SKM-1 (cell line): ENCODE measurements around the gene GPC3.
"Not testable (repeated sequence)": the region's sequence is repeated elsewhere in the genome, so short reads cannot be mapped to it uniquely, and the experiment has no call there.

Experiments used
- DNase-seq: peaks from one replicate; lab custom pipeline; 2025; ENCODE audit not compliant: unreplicated experiment; lab: John Stamatoyannopoulos, UW

Gene GPC3

DNA sequence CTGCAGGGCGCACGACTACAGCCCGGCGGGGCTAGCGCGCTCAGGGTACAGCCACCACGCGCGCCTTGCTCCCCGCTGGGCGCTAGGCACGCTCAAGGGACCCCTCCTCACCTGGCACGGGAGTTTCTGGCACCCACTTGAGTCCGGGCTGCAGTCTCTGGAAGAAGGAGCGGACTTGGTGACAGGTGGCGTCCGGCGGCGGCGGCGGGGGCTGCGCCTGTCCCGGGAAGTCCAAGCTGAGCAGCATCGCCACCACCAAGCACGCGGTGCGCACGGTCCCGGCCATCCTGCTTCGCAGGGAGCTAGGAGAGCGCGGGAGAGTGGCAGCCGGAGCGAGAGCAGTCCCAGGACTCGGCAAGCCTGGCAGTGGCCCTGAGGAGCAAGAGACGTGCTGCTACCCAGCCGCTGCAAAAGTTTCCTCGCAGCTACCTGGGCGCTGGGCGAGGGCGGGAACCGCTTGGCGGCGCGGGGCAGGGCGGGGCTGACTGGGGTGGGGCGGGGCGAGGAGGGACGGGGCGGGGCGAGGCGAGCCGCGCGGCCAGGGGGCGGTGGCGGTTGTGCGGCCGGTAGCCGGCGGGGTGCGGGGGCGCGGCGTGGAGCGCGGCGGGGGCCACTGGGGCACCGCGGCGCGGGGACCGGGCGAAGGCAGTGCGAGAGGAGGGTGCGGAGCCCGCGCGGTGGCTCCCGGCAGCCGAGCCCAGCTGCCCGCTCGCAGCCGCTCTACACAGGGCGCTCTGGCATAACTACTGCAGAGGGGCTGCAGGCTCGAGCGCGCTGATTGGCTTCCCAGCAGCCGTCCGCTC is at the start of gene GPC3:
TSS of gene GPC3 (minus strand) at position 431 of the 803 bp plus-strand sequence.
- peak; percentile 21 for DNase-seq

DNA sequence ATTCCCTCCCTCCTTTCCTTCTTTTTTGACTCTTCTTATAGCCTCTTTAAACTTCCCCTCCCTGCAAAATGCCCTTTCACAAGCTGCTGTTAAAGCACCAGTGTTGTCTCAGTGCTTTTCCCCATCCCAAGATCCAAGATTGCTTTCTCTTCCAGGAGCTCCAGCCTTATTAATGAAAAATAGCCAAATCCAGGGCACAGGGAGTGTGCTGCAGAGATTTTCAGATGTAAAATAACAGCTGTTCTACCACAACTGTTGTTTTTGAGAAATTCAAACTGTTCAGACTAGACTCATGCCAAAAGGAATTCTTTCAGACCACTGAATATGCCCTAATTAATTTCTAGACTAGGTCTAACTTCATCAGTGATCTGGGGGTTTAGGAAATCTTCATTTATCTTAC is 47.0 kb upstream of the GPC3 start:
- no peak for DNase-seq

DNA sequence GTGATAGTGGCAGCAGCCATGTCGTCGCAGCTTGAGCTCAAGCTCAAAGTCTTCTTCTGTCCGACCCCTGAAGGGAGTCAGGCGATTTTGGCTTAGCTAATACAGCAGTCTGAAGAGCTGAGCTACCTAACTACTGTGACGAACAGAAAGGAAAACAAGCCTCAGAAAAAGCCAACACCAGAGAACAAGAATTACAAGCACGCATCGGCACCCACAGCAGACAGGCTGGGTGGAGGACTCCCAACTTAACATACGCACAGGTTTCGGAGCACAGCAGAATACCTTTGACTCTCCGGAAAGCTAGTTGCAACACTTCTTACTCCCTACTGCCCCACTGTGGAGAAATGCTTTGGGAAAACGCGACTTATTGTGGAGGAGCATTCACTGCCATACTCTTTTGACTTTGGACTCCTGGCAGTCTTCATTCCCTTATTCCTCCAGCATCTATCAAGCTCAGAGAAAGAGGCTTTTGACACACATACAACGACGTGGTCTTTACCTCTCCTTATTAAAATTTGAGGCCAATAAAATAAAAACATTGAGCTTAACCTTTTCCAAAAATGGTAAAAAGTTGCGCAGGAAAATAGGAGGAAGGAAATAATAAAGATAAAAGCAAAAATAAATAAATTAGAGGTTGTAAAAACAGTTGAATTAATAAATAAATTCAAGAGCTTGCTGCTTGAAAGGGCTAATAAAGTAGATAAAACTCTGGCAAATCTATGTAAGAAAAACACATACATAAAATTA is 41.3 kb upstream of the GPC3 start:
- DNase-seq = no peak

DNA sequence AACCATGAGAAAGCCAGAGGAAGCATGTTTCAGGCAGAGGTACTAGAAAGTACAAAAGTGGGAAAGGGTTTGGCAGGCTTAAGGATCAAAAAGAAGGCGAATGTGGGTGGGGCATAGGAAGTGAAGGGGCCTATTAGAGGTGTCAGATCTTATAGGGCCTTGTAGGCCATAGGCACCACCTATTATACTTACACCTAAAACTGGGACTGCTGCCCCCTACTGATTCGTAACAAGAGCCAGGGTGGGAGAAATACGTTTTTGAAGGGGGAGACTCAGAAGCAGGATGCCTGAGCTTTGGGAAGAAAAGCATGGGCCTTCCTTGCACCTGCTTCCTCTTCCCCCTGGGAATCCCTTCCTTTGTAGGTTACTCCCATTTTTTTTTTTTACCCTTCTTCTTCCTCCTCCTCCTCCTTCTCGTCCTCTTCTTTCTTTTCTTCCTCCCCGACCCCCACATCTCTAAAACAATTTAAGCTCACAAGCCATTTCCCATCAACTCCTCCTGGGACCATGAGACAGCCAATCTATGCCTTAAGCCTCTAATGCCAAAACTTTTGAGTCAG is 40.7 kb upstream of the GPC3 start:
- DNase-seq = no peak

DNA sequence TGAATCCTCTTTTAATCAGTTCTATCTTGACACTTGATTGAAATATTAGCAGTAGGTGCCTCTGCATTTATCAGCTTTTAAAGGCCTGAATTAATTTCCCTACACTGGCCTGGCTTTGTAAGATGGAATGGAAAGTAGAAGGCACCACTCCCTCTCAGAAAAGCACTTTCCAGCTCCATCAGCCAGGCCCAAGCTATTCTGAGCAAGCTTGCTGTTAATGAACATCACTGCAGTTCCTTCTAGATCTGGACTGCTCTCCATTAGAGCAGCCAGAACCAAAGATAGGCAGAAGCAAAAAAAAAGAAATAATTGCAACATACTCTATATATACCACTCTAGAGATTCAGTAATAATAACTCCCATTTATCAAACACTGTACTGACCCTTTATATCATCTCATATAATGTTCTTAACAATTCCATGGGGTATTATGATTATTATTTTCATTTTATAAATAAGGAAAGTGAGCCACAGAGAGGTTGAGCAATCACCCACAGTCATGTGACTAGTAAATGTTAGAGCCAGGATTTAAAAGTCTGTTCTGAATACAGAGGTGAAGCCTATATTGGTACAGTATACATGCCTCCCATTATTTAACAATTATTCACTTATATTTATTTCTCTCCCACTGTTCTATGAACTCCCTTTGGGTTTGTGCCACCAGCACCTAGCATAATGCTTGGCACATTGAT is 39.4 kb upstream of the GPC3 start:
- DNase-seq = no peak

DNA sequence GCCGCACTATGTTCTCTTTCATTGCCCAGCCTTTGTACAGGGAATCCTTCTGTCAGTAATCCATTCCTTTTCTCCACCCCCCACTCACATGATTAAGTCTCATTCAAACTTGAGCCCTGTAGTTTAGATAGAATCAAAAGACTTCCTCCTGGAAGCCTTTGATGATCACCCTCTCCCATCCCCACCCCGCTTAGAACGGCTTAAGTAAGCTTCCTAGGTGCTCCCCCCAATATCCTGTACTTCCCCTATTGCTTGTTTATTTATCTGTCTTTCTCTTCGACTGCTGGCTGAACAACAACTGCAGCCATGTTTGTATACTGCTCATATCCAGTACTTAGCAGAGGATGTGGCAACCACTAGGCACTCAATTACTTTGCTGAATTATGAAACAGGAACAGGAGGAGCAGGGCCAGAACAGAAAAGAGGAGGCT is 38.5 kb upstream of the GPC3 start:
- DNase-seq = peak; percentile 4

DNA sequence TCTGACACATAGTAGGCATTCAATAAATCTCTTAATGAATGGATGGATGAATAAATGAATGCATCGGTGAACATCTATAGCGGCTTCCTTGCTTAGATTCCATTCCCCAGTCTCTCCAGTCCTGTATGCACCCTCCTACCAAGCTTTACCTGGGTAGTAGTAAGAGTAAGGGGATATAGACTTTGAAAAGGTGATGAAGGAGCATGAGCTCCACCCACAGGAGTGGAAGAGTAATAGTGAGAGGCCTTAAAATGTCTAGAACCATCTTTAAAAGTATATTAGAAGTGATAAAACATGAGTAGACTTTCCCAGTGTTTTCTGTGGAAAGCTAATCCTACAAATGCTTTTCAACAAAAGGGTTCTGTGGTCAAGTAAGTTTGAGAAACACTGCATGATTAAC is 35.5 kb upstream of the GPC3 start:
- DNase-seq = no peak

DNA sequence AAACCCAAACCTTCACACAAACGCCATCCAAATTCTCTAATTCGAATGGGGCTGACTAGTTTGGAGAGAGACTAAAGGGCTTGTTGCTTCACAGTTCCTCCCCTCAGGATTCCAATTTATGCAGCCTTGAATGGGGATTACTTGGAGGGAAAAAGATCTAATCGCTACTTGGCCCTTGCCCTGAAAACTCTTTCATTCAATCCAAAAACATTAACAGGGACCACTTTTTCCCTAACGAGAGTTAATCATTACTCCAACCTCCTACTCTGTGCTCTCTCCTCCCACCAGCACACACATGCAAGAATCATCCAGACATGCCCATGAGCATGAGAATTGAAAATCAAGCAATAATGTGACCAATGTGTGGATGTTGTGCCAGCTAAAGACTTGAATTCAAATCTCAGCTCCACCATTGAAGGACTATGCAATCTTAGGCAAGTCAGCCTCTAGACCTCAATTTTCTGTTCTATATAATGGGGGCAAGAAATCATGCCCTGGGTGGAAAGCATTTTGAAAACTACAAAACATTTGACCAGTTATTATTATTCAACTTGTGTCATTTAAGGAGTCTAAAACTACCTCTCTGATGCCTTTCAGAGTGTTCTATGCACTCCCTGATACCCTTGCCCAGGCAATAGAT is 34.3 kb upstream of the GPC3 start:
- DNase-seq = no peak

DNA sequence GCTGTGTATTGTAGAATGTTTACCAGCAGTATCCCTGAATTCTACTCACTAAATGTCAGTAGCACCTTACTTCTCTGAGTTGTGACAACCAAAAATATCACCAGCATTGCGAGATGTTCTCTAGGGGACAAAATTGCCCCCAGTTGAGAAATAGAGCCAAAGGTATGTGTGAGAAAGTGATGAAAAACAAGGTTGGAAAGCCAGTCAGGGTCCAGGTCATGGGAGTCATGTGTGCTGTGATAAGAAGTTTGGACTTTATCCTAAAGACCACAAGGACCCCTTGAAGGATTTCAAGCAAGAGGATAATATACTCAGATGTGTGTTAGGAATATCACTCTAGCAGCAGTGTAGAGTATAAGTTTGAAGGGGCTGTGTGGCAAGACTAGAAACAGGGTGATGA is 30.9 kb upstream of the GPC3 start:
- not testable (repeated sequence) for DNase-seq

DNA sequence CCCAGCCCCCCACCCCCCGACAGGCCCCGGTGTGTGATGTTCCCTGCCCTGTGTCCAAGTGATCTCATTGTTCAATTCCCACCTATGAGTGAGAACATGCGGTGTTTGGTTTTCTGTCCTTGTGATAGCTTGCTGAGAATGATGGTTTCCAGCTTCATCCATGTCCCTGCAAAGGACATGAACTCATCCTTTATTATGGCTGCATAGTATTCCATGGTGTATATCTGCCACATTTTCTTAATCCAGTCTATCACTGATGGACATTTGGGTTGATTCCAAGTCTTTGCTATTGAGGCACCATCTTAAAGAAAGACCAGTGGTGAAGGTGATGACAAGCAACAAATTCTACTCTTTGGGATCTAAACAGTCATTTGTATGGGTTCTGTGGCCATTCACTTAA is 30.1 kb upstream of the GPC3 start:
- not testable (repeated sequence) for DNase-seq

DNA sequence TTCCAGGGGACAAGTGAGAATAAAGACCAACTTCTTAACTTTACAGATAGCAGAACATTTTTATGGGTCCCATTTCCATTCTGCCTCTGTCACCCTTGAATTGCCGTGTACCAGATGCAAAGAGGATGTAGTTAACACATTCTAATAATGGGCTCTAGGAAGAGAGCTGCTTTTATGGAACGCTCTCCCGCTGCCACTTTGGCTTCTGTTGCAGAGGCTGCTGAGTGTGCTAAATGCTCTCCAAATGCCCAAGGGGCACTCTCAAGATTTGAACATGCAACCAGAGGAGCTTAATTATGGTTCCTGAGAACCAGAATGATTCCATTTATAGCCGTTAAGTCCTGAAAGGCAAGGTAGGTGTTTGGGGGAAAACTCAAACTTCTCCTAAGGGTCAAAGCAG is 28.1 kb upstream of the GPC3 start:
- DNase-seq = no peak

DNA sequence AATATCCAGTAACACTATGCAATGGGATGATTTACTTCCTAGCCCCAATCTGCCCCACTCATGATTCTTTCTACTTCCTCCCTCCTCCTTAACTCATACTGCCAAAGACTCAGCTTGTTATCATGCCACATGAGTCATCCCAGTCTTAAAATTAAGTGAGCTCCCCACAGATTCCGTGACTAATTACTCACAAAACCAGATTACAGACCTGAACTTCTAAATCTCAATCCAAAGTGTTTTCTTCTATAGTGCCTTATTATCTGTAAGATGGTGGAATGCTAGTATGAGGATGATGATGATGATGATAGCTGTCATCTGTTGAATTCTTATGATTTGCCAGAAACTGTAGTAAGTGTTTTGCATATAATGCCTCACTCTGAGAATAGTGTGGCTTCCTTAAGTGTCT is 27.7 kb upstream of the GPC3 start:
- no peak for DNase-seq

DNA sequence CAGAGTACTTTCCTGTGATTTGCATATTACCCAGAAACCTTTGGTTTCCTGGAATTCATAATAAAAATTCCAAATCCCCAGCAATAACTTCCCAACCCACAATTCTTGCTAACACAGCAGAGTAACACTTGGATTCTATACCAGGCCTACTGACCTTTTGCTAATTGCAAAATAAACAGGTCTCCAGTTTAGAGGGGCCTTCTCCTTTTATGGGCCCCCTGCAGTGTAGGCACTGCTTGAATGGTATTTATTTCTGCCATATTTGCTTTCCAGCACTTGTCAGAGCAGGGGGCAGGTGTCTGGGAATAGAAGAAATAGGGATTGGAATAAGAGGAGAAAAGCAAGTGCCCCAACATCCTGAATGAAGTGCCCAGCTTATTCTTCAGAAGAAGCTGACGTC is 25.3 kb upstream of the GPC3 start:
- DNase-seq = no peak

DNA sequence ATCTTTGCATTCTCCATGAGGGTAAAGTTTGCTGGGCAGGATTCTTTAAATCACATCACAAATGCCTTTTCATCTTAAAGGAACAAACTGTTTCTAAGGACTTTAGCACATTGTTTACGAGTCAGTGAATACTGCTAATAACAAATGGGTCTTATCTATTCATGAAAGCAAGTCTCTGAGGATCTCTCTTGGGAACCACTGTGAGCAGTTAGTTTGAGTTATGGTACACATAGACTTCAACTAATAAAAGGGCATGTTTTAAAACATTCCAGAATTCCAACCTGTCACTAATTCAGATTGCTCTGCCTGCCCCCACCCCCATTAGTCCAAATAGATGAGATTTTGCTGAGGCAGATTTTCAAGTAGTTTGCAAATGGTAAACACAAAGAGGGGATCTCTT is 22.3 kb upstream of the GPC3 start:
- no peak for DNase-seq

DNA sequence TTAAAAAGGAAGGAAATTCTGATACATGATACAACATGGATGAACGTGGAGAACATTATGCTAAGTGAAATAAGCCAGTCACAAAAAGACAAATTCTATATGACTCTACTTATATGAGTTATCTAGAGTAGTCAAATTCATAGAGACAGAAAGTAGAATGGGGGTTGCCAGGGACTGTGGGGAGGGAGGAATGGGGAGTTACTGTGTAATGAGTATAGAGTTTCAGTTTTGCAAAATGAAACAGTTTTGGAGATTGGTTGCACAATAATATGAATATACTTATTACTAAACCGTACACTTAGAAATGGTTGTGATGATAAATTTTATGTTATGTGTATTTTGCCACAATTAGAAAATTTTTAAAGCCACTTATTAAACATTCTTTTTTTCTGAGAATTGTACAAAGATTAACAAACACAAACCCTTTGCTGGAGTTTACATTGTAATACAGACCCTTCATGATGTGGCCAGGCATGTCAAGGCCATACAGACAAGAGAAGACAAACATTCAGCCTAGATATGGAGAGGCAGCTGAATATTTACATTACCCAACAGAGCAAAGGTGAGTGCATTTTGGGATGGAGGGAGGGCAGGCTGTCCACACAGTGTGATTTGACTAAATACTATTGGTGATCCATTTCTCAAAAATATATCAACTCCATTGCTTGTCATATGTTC is 21.2 kb upstream of the GPC3 start:
- DNase-seq = no peak

DNA sequence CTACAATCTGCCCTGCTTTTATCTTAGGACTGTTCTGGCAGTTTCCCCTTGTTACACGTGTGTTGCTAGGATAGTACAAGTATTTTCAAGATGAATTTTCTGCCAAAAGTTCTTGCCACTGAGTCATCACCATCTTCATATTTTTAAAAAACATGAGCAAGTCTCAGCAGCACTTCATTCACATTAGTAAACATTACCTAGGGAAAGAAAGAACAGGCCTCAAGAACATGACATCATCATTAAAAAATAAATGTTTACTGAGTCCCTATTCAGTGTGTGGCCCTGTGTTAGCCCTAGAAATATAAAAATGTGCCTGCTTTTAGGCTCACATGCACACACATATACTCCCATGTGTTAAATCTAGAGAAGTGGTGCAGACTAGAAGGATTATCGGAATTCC is 18.7 kb upstream of the GPC3 start:
- DNase-seq = no peak

DNA sequence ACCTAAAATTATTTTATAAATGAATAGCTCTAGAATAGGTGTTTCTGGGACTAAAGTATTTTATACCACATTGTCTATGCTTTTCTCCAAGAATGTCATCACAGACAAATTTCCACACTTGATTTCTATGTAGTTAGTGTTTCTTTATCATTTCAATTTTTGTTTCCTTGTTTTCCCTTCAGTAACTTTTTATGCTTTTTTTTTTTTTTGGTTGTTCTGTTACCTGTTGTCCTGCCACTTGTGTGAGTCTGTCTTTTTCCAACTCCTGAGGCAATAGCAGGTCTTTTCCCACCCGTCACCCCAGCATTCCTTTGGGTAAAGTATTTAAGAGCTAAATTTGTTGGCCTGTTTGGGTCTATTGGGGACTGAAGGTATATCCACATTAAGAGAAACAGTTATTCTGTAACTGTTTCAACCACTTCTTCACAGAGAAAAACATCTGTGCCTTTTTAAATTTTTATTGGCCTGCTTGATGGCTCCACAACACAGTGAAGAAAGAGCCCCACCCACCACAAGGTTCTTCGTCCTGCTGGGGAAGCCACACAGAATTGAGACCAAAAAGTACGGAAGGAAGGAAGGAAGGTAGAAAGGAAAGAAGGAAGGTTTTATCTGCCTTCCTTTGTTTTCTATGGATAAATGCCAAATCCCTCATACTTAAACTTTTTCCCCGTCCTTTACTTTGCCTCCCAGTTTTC is 17.7 kb upstream of the GPC3 start:
- no peak for DNase-seq

DNA sequence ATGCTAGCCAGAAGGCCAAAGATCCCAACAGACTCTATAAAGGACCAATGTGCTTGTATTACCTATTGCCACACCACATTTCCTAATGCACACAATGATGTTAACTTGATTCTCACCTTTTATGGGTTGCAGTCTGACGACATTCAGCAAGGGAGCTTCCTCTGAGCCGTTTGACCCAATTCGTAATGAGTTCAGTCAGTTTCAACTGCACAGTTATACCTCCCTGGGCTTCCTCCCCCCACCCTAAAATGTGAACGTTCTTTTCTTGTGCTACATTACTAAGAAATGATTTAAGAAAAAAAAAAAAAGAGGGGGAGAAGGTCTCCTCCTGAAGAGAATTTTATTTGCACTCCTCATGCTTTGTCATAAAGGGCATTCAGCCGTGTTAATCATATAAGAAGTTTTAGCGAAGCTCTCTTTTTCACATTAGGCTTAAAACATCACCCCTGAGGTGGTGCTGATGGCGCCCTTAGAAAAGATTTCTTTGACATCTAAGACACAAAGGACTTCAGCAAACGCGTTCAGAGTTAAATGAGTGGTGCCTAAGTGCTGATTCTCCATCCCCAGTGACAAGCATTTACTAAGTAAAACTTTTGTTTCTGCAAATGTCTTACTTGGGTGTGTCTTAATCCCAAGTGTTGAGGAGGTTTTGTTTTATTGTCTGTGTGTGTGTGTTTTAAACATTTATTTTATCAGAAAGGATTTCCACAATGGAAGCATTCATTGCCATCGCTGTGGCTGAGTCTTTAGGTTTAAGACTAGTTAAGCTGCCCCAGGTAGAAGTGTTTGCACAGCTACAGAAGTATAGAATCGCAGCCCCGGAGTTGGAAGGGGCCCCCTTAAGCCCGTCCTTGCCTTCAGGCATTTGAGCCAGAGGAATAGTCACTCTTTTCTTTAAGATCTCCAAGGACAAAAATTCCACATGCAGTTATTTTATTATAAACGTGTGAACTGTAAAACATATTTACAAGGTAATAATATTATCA is 15.2 kb upstream of the GPC3 start:
- no peak for DNase-seq
